ENCODE data around the gene BTBD6.

The BTBD6 gene

DNA sequence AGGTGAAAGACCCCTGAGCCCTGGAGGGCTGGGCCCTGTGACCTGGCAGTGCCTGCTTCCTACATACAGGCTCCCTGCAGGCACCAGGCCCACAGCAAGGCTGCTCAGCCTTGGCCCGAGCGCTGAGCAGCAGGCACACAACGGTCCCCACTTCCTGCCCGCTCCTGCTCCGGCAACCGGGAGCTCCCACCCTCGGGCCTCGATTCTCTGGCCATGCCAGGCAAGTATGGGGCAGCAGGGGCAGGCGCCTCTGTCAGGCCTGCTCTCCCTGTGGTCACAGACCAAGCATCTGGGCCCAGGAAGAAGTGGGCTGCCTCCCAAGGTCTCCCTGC, 36.6 kb upstream of the BTBD6 start:
- DNase-seq = no peak

- peak; percentile 61 for DNase-seq
These were observed 35.6 kb upstream of the BTBD6 start for GRCh38 chr14:105212541-105213300.

DNA sequence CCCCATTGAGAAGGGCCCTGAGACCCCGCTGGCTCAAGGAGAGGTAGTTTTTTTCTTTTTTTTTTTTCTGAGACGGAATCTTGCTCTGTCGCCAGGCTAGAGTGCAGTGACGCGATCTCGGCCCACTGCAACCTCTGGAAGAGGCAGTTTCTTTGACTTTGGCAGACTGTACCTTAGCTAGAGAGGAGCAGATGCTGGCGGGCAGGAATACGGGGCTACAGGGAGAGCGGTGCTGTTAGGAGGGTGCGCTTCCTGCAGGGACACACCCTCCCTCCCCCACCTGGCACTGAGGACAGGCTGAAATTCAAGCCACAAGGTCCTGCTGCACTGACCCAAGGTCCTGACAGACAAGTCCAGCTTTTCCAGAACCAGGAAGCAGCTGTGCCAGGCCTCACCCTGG, 35.0 kb upstream of the BTBD6 start:
- peak; percentile 23 for DNase-seq

DNA sequence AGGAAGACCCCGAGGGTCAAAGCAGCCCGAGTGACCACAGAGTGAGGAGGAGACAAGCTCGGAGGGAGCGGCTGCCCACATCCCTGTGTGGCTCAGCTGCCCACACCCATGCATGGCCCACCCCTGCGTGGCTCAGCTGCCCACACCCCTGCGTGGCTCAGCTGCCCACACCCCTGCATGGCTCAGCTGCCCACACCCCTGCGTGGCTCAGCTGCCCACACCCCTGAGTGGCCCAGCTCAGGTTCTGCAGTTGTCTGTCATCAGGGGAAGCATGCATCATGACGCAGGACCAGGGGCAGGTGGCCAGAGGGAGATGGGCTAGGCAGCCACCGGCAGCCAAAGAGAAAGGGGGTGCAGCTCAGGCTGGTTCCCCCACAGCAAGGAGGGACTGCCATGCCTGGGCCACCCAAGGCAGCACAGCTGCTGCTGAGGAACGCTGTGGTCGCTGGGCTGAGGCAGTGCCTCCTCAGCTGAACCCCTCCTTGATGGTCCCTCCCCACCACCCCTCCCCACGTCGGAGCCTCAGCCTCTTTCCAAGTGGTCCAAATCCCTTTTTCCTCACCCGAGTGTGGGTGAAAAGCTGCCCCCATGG, 33.9 kb upstream of the BTBD6 start:
- peak; percentile 28 for DNase-seq

DNA sequence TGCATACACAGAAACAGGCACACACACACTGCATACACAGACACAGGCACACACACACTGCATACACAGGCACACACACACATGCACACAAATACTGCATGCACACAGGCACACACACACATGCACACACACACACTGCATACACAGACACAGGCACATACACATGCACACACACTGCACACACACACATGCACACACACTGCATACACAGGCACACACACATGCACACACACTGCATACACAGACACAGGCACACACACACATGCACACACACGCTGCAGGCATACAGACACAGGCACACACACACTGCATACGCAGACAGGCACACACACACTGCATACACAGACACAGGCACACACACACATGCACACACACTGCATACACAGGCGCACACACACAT, 32.7 kb upstream of the BTBD6 start:
- no peak for DNase-seq

GRCh38 chr14:105216490-105217247, 31.7 kb upstream of the BTBD6 start:
- DNase-seq = no peak

DNA sequence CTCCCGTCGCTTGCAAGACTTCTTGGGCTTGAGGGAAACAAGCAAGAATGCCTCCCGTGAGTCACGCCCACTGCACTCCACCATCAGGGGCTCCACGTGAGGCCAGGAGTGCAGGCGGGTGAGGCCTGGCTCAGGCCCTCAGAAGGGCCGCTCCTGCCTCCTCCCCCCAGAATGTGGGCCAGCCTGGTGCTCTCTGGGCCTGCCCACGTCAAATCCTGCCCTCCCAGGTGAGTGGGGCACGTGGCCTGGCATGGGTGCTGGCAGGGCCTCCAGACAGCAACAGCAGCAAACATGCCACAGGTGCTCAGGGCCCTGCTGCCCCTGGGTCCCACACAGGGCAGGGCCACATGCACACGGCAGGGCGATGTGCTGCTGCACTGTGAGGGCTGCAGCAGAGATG, 30.6 kb upstream of the BTBD6 start:
- no peak for DNase-seq

GRCh38 chr14:105218611-105219010, 29.7 kb upstream of the BTBD6 start:
- DNase-seq = no peak

GRCh38 chr14:105219043-105219612, 29.2 kb upstream of the BTBD6 start:
- DNase-seq = no peak

DNA sequence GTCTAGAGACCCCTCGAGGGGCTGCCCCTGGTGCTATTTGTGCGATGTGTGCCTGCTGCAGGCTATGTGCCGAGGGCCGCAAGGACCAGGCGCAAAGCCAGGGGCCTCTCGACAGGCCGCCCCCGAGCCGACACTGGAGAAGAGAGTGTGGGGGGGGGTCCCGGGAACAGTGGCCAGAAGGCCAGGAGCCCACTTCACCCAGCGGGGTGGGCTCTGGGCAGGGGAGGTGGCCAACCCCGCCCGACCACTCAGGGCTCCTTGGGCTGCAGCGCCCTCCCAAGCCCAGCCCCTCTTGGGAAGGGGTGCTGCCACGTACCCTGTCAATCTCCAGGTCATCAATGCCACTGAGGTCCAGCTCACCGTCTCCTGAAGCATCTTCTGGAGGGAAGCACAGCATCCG, 28.6 kb upstream of the BTBD6 start:
- no peak for DNase-seq

DNA sequence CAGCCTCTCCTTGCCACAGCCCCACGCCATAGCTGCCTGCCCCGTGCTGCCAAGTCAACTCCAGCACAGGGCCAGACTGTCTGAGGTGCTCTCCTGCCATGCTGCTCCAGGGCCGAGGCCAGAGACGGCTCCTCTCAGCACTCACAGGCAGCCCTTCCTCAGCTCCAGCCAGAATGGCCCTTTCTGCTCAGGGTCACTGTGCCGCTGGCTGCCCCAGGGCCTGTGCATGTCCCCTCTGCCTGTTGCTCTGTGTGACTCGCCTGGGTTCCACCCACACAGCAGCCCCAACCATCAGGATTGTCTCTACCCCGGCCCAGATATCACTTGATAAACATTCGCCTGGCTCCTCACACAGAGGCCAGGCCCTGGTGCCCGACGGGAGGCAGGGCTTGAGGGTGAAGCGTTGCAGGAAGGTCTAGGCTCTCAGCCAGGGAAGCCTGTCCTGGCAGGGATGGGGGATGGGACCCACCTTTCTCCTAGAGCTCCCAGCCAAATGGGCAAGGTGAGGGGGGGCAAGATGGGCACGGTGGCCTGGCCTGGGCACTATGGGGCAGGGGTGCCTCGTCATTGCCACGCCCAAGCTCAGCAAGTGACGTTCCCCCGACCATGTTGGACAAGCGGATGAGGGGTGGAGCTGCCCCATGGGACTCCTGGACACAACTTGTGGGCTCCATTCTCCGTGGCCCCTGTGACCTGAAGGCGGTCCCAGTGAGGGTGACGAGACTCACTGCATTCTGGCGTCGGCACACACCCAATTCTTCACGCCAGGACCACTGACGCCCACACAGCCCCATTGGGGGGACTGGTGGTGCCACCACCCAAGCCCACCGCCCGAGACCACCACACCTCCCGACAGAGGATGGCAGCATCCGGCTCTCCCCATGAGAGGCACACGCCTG, 27.4 kb upstream of the BTBD6 start:
- no peak for DNase-seq

- DNase-seq = no peak
These were observed 26.6 kb upstream of the BTBD6 start for GRCh38 chr14:105221598-105222178.

- no peak for DNase-seq
These were observed 25.1 kb upstream of the BTBD6 start for GRCh38 chr14:105223260-105223659.

DNA sequence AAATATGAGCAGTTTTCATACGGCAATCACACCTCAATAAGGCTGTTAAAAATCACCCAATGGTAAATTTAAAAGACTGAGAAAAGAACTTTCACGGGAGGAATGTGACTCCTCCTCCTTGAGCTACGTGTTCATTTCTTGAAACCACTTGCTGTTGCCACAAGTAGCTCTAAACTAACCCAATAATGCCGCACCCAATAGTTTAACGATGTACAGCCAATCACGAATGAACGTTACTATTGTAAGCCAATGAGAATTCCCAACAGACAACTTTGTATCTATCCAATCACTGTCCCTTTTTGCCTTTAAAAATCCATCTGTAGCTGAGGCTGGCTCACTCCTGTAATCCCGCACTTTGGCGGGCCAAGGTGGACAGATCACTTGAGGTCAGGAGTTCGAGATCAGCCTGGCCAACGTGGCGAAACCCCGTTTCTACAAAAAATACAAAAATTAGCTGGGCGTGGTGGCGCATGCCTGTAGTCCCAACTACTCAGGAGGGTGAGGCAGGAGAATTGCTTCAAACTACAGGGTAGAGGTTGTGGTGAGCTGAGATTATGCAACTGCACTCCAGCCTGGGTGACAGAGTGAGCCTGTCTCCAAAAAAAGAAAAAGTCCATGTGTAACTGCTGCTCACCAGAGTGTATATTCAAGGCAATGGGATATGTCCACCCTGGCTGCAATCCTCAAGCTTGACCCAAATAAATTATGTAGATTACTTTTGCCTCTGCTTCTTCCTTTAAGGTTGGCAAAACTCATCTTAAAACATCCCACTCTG, 24.4 kb upstream of the BTBD6 start:
- no peak for DNase-seq

DNA sequence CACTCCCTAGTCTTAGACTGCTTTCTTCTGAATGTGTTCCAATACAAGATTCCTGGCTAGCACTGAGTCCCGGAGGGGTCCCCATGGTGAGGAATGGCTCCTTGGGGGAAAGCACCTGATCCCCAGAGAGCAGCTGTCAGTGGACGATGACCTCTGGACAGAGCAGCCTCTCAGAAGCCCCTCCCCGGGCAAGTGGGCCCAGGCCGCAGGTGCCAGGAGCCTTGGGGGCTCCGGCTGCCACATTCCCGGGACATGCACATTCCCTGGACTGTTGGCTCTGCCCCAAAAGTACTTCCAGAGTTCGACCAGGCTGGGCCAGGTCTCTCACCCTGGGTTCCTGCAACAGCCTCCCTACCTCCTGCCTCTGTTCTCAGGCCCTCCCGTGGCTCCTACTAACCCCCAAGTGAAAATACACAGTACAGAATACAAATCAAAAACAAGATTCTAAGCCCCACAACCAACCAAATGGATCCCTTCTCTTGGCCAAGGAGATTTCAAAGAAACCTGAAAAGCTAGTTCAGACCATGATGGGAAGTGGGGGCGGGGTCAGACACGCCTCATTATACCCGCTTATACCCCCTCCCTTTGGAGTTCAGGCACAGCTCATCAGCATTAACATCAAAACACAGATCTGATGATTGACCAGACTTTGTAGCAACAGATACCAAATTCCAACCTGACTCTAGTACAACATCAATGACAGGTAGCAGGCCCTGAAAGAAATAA, 23.3 kb upstream of the BTBD6 start:
- no peak for DNase-seq

GRCh38 chr14:105226198-105226597, 22.1 kb upstream of the BTBD6 start:
- DNase-seq = no peak

GRCh38 chr14:105227346-105227745, 21.0 kb upstream of the BTBD6 start:
- DNase-seq = no peak

GRCh38 chr14:105228562-105228961, 19.8 kb upstream of the BTBD6 start:
- no peak for DNase-seq

DNA sequence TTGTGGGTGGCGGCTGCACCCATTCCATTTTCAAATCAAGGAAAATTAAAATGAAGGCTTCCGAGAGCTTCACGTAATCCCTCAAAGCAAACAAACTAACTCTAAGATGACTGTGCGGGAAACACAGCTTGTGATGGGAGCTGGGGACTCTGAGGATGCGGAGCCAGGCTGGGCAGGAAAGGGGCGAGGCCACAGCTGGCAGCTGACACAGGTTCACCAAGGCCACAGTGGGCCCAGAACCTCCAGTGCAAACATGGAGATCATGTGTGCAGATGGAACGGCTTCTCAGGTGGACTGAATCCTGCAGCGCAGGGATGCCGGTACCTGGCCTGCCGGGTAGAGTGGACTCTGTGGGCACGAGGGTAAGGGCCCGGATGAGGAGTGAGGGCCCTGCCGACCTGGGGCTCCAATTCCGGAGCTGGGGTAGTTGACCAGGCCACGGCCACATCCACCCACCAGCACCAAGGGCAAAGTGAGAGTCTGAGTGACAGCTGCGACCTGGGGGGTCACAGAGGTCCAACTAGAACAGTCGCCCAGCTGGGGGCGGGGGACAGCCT, 19.2 kb upstream of the BTBD6 start:
- no peak for DNase-seq

DNA sequence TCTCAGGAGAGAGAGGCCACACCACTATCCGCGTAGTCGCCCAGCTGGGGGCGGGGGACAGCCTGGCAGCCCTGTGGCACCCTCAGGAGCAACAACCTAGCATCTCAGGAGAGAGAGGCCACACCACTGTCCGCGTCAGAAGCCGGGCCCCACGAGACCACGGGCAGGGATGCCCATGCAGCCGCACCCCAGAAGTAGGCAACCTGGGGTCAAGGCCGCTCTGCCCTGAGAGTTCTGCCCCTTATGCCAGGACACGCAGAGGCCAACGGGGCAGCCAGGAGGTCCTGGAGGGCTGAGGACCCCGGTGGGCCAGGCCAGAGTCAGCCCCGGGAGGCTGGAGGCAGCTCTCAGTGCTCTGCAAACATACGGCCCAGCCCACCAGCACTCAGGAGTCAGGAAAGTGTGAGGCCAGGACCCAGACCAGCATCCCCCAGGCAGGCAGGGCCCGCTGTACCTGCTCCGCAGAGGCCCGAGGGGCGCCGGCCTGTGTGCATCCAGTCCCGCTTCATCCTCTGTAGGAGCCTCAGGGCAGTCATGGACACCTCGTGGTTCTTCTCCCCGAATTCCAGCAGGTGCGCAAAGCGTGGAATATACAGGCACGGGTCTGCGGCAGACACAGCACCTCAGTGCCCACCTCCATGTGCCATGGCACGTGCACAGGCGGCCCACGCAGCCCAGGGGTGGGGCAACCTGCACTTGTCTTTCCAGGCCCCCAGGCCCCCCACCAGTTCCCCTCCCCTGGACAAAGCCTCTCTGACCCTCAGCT, 7.3 kb upstream of the BTBD6 start:
- no peak for DNase-seq

Data from right hindlimb (tissue), 1 donor.